Measurements from ENCODE around the gene WFIKKN1. TPM values are rescaled to one million over a fixed set of nuclear protein-coding genes. Genes with fewer than 3 reads are reported as not detected.
"Not testable (repeated sequence)": the region's sequence is repeated elsewhere in the genome, so short reads cannot be mapped to it uniquely, and the experiment has no call there.

Gene WFIKKN1
- polyA plus RNA-seq, 1 experiment: not detected

DNA sequence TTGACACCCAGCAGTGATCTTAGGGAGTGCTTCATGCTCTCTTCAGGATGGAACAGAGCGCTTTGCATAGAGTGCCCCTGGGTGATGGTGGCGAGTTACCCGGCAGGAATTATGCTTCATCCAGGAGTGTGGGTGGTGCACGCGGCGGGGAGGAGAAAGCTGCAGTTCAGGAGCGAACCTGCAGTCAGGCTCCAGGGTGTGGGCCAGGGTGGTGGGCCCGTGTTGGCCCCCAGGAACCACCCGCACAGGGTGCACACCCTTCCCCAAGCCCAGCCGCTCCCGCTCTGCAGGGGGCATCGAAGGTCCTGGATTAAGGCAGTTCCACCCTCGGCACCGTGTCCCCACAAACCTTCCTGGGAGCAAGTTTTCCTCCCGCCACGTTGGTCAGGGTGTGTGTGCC is 37.0 kb upstream of the WFIKKN1 start:
- Histone ChIP-seq H3K27me3 (ENCODE audit: control insufficient read depth, insufficient read depth, low read length) (no peaks in the 10 kb centered on the region), H3K4me3 (ENCODE audit: low read depth, low read length) (no peak overlapping the region), H3K9me3 (ENCODE audit: control insufficient read depth, insufficient read depth, low read length) (peaks cover 1% of the 10 kb centered on the region; the same call in 1 of the 2 replicates), H3K27ac (ENCODE audit: low read depth, low read length) (no peak overlapping the region)
- DNase-seq (ENCODE audit: low read depth, low spot score): no peak
- ChIA-PET CTCF (no interaction called here), POLR2A (no interaction called here)
- TF ChIP-seq, protein P1, sequence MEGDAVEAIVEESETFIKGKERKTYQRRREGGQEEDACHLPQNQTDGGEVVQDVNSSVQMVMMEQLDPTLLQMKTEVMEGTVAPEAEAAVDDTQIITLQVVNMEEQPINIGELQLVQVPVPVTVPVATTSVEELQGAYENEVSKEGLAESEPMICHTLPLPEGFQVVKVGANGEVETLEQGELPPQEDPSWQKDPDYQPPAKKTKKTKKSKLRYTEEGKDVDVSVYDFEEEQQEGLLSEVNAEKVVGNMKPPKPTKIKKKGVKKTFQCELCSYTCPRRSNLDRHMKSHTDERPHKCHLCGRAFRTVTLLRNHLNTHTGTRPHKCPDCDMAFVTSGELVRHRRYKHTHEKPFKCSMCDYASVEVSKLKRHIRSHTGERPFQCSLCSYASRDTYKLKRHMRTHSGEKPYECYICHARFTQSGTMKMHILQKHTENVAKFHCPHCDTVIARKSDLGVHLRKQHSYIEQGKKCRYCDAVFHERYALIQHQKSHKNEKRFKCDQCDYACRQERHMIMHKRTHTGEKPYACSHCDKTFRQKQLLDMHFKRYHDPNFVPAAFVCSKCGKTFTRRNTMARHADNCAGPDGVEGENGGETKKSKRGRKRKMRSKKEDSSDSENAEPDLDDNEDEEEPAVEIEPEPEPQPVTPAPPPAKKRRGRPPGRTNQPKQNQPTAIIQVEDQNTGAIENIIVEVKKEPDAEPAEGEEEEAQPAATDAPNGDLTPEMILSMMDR (IDR thresholded peaks at IDR 0.05; ENCODE audit: low read depth, low read length): no peak

DNA sequence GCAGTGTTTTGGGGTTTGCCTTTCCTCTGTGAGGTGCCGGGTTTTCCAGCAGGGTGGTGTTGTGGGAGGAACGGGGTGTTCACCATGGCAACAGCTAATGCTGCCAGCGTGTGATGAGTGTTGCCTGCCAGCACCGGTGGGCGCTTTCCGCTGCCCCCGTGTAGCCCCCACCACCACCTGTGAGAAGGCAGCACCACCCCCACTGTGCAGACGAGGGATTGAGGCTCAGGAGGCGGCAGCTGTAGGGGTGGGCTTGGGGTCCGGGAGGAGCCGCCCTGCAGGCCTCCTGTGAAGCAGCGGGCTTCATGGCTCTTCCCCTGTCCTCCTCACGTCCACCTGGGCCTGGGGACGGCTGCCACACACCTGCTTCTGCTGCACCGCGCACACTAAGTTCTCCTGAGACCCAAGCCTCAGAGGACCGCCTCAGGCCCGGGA is 35.7 kb upstream of the WFIKKN1 start:
- no peak overlapping the region for H3K27ac ChIP-seq (ENCODE audit: low read depth, low read length)
- CTCF ChIA-PET: no interaction called here
- peaks cover 8% of the 10 kb centered on the region for H3K9me3 ChIP-seq (ENCODE audit: control insufficient read depth, insufficient read depth, low read length)
- H3K4me3 ChIP-seq (ENCODE audit: low read depth, low read length): no peak overlapping the region
- no peak for DNase-seq (ENCODE audit: low read depth, low spot score)
- TF ChIP-seq, protein P1 (IDR thresholded peaks at IDR 0.05; ENCODE audit: low read depth, low read length): no peak
- POLR2A ChIA-PET: no interaction called here
- no peaks in the 10 kb centered on the region for H3K27me3 ChIP-seq (ENCODE audit: control insufficient read depth, insufficient read depth, low read length)

DNA sequence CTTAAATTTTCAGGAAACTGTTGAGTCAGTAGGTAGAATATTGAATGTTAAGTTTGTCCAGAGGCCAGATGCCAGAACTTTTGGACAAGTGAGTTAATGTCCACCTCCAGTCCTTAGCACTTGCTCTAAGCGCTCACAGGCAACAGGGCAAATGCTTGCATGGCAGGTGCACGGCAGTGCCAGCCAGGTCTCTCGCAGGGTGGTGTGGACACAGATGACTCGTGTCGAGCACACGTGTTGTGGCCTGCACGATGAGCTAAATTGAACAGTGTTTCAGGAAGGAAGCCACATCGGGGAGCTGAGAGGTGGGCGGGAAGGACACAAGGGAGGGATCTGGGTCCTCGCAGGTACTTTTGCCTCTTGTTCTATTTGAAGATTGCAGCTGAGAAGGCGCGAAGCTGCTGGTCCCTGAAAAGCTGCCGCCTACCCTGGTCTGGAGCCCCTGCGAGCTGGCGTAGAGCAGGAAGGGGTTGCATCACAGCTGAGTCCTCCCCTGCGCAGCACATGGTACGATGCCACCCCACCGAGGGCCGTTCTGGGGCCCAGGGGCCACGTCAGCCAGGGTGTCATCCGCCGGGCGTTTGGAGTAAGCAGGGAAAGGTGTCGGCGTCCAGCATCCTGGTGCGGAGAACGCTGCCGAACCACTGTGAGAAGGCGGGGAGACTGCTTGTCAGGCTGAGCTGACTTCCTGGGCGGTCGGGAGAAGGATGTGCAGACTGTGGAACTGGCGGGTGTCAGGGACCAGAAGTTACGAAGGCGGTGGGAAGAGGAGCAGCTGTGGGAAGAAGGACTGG is 34.6 kb upstream of the WFIKKN1 start:
- TF ChIP-seq, protein P1 (IDR thresholded peaks at IDR 0.05; ENCODE audit: low read depth, low read length): no peak
- H3K27me3 ChIP-seq (ENCODE audit: control insufficient read depth, insufficient read depth, low read length): no peaks in the 10 kb centered on the region
- ChIA-PET CTCF (no interaction called here), POLR2A (interaction anchor here (0.6 kb wide), 1 partner anchor 11 kb away, joined by 4 read pairs; no protein-coding TSS in a partner anchor)
- no peak for DNase-seq (ENCODE audit: low read depth, low spot score)
- H3K9me3 ChIP-seq (ENCODE audit: control insufficient read depth, insufficient read depth, low read length): peaks cover 8% of the 10 kb centered on the region
- no peak overlapping the region for H3K27ac ChIP-seq (ENCODE audit: low read depth, low read length)
- H3K4me3 ChIP-seq (ENCODE audit: low read depth, low read length): no peak overlapping the region

DNA sequence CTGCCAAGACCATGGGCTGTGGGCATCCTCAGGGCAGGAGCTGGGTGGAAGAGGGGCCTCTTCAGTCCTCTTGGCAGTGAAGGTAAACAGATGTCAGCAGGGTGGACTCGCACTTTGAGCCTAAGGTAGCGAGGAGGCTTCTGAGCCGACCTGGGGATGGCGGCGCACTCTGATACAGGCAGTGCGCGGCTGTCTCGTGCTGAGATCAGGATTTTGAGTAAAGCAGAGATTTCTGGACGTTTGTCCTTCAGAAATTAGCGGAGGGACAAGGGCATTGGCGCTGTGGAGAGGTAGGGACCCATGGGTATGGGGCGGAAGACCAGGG is 34.1 kb upstream of the WFIKKN1 start:
- Histone ChIP-seq H3K27me3 (ENCODE audit: control insufficient read depth, insufficient read depth, low read length) (no peaks in the 10 kb centered on the region), H3K4me3 (ENCODE audit: low read depth, low read length) (no peak overlapping the region), H3K27ac (ENCODE audit: low read depth, low read length) (no peak overlapping the region), H3K9me3 (ENCODE audit: control insufficient read depth, insufficient read depth, low read length) (peaks cover 8% of the 10 kb centered on the region)
- POLR2A ChIA-PET: interaction anchor here (0.6 kb wide), 1 partner anchor 10 kb away, joined by 4 read pairs; no protein-coding TSS in a partner anchor
- CTCF ChIA-PET: no interaction called here
- TF ChIP-seq, protein P1 (IDR thresholded peaks at IDR 0.05; ENCODE audit: low read depth, low read length): no peak
- no peak for DNase-seq (ENCODE audit: low read depth, low spot score)

DNA sequence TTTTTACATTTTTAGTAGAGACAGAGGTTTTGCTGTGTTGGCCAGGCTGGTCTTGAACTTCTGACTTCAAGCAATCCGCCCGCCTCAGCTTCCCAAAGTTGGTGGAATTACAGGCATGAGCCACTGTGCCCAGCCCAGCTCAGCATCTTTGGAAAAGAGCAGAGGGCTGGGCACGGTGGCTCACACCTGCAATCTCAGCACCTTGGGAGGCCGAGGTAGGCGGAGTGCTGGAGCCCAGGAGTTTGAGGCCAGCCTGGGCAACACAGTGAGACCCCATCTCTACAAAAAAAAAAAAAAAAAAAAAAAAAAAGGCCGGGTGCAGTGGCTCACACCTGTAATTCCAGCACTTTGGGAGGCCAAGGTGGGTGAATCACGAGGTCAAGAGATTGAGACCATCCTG is 33.1 kb upstream of the WFIKKN1 start:
- H3K4me3 ChIP-seq (ENCODE audit: low read depth, low read length); H3K27ac ChIP-seq (ENCODE audit: low read depth, low read length); H3K9me3 ChIP-seq (ENCODE audit: control insufficient read depth, insufficient read depth, low read length); DNase-seq (ENCODE audit: low read depth, low spot score); H3K27me3 ChIP-seq (ENCODE audit: control insufficient read depth, insufficient read depth, low read length): not testable (repeated sequence)
- CTCF ChIA-PET: interaction anchor here (0.7 kb wide), 1 partner anchor 217 kb away, joined by 3 read pairs; no protein-coding TSS in a partner anchor
- POLR2A ChIA-PET: interaction anchor here (0.6 to 0.7 kb wide), 2 partner anchors 18 to 412 kb away, joined by 4 to 5 read pairs; no protein-coding TSS in a partner anchor
